NCI-H2029 treated with DMSO at 0.1 percent for 48 hours (cell line): ENCODE results near the gene MAP7.

Experiments
- DNase-seq: peaks from one replicate; lab custom pipeline; 2025; lab: John Stamatoyannopoulos, UW

MAP7 gene

GRCh38 chr6:136564180-136564579 lies 14.0 kb upstream of the MAP7 start:
- DNase-seq, result no peak

DNA sequence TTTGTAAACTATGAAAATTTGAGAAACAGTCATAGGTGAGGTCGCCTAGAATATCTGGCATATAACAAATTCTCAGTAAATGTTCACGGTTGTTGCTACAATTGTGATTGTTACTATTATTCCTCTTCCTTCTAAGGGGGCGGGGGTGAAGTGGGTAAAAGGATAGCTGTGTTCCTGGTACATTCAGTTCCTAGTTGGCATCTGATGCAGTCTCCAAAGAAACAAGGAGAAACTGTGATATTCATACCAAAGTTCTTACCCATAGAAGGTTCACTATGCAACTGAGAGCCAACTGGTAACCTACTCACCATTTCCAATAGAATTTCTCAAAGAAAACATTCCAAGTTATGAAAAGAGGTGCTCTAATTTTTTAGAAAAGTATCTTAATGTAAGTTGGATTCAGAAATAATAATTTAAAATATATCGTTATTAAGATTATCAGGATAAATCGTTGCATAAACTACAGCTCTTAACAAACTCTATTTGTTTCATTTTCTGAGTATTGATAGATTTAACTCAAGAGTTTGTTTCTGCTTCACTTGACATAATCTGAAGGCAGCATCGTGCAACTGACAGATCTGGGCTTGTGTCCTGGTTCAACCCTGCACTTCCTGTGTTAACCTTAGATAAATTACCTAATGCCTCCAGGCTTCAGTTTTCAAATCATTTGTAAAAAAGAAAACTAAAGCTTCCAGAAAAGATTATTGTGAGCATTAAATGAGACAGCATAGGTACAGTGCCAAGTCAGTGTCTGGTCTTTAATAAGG lies 13.3 kb upstream of the MAP7 start:
- no peak for DNase-seq

DNA sequence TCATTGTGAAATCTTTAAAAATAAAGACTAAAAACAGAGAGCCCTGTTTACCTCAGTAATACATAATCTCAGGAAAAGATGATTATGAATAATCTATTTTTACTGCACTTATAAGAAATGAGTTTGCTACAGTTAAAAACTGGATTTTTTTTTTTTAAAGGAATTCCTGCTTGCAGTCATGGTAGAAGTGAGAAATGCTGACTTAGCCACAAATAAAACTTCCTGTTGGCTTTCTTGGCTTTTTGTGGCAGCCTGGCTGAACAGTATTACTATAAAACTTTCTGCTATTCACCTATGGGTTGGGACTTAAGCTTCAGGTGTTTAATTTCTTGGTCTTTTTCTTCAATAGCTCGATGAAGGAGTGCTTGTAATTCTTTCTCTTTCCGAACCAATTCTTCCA lies 12.0 kb upstream of the MAP7 start:
- DNase-seq, result no peak

DNA sequence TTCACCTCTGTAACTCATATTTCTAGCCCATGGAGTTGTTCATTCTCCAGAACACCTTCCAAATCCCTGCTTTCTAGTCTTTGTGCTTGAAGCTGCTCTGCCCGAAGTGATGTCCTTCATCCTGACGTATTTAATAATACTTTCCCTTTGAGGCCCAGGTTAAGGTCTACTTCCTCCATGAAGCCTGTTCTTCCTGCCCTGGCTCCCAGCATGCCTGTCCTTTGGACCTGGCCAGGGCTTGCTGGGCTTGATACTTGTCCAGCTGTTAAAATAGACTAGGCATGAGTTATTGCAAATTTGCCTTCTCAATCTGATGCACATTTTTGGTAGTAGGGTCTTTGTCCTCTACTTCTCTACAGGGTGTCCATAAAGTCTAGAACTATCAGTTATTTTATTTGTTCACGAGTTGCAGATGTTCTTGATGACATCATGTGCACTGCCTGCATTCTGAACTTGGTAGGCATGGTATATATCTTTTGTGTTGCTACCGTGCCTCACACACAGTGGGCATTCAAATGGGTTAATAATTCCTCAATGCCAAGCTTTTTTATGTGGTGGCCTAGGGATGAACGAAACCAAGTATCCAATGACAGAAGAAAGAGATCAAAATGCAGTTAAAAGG lies 3.1 kb upstream of the MAP7 start:
- no peak for DNase-seq

DNA sequence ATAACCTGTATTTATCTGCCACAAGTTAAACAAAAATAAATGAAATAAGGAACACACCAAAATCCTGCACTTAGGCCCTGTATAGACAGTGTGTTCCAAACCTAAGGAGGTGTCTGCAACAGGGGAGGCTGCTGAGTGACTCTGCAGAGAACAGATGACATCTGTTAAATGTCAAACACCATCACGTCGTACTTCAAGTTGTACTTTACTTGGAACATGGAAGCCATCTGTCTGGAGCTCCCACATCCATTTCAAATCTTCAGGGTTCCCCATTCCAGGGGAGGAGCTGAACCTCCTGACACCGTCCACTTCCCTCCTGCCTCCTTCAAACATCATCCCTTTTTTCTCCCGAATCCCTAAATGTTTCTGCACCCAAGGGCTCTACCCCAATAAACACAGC lies 1.8 kb upstream of the MAP7 start:
- no peak for DNase-seq

DNA sequence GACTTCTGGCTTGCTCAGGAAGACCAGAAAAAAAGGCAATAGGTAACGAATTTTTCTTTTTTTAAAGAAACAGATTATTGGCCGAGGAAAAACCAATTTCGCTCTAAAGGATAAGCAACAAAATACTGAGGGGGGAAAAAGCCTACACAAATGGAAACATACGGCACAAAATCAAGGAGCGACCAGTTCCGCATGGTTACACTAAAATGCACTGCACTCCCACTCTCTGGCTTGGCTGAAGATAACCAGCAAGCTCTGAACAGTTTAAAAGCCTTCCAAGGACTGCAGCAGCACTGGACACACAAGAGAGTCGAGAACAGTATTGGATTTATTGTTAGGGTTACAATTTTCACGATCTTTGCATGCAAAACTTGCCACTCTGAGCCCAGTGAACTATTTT lies 881 bp upstream of the MAP7 start:
- no peak for DNase-seq

DNA sequence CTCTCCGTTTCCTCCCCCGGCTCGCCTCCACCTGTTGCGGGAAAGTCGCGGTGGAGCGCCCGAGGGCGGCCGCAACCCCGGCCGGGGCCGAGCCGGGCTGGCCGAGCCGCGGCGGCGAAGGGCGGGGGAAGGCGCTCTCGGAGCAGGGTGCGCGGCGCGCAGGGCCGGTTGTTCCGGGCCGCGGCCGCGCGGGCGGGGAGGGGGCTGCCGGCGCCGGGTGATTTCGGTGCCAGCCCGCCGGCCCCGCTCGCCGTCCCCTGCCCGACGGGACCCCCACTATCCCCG lies 235 bp downstream of the MAP7 start:
- DNase-seq, result no peak

DNA sequence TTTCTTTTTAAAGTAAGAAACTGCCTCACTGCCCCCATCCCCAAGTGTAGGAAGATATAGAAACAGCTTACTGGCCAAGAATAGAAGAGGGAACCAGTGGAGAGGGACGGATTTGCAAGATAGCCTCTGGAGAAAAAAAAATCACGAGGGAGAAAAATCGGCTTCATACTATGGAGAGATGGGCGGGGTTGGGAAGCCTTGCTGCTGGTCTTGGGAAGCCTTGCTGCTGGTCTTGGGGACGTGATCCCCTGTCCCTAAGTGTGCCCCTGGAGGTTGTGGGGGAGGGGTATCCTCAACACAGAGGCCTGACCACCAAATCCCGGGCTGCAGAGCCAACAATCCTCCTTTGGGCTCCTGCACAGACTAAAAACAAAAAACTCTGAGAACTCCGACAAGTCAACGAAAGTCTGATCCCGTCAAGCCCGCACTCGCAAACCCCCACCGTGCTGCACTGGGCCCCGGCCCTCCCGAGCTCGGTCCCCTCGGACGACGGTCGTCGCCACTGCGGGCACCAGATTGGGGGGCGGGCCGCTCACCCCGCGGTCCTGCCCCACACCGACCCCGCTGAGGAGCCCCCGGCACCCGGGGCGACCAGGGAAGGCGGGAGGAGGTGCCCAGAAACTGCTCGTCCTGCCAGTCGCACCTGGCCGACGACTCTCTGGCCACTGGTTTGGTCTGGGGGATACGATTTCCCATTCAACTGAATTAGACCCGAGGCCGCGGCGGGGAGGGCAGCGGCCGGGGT lies 750 bp downstream of the MAP7 start:
- no peak for DNase-seq

DNA sequence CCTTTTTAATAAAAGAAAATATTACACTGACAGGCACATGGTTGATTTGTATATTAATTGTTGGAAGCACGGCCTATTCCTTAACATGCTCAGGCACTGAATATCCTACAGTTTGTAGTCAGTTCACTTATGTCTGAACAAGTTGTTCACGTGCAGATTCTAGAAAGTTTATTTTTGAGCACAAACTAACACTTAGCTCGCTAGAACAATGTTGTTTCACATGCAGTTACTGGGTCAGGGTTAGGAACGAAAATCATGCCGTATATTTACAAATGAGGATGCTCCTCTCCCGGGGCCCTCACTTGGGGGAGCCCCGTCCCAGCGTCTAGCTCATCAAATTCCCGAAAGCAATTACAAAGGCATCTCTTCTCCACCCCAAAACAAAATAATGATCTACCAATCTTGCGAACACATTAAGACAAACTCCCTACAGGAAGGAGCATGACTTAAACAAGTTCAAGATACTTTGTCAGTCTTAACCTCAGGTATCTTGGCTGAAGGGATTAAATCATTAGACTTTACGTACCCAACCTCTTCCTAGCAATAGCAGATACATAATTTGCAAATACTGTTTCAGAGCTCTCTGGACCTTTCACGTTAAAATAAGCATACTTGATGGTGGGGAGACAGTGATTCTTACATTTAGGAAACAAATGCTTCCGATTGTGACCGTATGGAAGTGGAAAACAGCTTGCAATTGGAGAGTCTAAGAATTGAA lies 1.5 kb downstream of the MAP7 start:
- DNase-seq, result no peak

DNA sequence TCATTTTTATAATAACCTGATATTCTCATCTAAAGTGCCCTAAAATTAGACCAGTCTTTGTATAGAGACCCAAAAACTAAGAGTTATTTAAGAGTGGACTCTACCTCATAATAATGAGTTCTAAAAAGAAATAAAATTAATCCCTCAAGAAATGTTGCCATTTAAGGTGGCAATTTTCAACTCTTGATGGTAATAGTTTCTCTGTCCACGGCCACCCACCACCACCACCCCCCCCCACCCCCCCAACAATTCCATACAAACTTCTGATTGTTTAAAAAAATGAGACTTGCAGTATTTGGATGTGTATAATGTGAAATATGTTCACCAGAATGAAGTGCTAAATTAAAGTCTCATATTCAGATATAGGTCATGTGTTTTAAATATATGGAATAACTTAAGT lies 2.4 kb downstream of the MAP7 start:
- no peak for DNase-seq

DNA sequence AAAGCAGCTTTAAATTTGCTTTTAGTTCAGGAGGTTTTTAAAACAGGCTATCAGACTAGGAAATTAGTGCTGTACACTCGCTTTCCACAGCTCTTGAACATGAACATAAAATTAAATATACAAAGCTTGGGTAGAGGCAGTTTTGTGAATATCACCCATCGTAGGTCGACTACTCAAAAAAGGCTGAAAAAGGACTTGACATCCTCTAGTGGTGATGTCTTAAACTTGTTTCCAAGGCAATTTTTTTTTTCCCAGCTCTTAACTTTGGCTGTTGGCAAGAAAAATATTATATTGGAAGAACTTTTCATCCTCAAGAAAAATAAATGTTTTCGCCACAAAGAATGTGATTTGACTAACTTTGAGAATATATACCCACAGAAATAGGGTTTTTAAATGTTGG lies 2.9 kb downstream of the MAP7 start:
- no peak for DNase-seq

- no peak for DNase-seq
Measured at GRCh38 chr6:136546331-136546730, 3.9 kb downstream of the MAP7 start.

DNA sequence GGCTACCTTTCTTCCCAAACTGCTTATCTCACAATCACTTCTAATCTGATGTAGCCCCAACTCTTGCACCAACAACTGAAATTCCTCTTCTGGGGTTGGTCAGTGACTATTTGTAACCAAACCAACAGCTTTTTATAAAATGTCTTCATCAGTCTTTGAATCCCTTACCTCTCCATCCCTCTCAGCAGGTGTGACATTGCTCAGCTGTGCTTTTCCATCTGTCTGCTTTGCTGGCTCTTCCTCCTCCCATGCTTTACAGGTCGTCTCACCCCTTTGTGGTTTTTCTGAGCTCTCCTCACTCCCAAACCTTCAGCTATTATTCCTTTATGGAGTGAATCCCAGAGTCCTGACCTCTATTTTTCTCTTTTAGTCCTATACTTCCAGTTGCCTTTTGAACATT lies 5.9 kb downstream of the MAP7 start:
- DNase-seq, result no peak

DNA sequence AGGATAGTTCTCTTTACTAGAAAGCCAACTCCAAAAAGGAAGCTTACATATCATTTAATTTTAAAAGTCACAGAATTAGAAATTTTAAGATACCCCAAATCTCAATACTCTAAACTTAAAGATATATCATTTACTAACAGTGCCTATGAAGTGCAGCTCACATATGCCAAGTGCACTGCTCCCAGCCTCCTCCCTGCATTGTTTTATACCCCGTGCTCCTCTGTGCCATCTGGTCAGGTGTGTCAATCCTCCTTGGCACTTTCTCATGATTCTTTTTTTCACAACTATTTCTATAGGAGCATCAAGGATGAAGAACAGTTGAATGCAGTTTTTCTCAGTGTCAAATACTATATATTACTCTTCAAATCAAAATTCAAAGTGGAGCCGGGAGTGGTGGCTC lies 8.8 kb downstream of the MAP7 start:
- DNase-seq, result no peak

GRCh38 chr6:136539967-136540652 lies 10.1 kb downstream of the MAP7 start:
- DNase-seq, result no peak

- DNase-seq, result no peak
Measured at GRCh38 chr6:136538836-136539235, 11.4 kb downstream of the MAP7 start.

DNA sequence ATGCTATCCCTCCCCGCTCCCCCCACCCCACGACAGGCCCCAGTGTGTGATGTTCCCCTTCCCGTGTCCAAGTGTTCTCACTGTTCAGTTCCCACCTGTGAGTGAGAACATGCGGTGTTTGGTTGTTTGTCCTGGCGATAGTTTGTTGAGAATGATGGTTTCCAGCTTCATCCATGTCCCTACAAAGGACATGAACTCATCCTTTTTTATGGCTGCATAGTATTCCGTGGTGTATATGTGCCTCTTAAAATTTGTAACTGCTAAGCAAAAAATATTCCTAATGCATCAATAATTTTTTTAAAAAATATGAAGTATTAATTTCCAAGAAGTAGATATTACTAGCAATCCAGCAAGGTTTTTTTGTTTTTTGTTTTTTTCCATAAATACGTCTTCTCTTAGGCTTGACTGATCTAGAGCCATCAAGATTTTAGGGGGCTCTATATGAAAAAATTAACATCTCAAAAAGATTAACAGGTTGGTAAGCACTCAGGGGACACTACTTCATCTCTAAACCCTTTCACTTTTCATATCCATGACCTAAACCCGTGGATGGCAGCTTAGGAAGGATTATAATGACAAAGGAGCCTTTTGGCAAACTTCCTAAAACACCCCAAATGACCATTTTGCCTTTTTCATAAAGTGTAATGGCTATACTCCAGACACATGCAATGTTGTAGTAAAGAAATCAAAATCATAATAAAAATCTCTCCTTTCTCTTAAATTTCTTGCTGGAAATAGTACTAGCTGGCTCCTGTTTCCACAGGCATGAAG lies 14.2 kb downstream of the MAP7 start:
- DNase-seq, result no peak

DNA sequence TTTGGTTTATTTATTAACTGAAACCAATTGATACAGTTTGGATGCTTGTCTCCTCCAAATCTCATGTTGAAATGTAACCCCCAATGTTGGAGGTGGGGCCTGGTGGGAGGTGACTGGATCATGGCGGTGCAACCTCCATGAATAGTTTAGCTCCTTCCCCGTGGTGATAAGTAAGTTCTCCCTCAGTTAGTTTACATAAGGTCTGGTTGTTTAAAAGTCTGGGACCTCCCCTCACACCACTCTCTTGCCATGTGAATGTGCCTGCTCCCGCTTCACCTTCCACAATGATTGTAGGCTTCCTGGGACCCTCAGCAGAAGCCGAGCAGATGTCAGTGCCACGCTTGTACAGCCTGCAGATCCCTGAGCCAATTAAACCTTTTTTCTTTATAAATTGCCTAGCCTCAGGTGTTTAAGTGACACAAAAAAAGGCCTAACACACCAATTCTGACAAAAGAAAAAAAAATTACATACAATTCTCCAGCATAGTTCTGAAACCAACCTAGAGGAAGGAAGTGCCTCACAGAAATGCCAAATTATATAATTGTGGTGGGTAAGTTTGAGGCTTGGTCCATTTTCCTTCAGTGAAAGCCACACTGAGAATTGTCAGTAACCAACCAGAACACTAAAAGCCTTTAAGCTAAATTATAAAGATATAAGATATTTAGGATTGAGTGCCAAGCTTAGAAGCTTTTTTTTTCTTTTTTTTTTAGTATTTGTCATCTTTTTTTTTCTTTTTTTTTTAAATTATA lies 15.0 kb downstream of the MAP7 start:
- no peak for DNase-seq

DNA sequence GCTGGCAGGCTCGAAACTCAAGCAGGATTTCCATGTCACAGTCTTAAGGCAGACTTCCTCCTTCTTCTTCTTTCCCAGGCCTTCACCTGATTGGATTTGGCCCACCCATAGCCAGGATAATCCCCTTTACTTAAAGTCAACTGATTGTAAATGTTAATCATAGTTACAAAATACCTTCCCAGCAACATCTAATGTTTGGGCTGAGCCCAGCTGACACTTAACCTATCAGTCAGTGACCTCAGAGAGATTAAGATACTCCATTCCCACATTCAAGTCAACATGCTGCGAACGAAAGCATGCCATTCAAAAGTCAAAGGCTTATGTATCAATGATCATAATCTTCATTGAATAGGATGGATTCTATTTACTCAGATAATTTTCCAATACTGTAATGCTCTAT lies 16.0 kb downstream of the MAP7 start:
- DNase-seq, result no peak

GRCh38 chr6:136533487-136533886 lies 16.7 kb downstream of the MAP7 start:
- DNase-seq, result no peak

DNA sequence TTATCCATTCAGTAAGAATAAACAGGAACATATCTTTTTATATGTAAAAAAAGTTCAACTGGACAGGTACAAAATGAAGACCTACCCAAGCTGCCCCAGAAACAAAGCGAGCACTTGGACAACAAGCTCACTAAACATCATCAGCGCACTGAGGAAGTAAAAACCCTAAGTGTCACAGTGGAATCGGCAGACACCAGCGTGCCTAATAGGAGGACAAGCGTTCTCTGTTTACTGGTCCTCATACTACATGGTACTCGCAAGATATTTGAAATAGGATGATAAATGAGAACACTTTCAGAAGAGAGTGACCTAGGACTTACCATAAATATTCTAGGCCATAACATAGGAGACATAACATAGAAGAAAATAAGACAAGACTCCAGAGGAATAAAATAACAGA lies 18.2 kb downstream of the MAP7 start:
- no peak for DNase-seq
